Choroid plexus epithelial cell (primary cell): ENCODE measurements around the gene TPK1.

ENCODE experiments used
- DNase-seq: peaks from one replicate; pipeline ENCODE4 v3.0.0-alpha.2; 2010; ENCODE audit warnings: low read depth
- H3K4me3 ChIP-seq: 2 replicates; pipeline ENCODE4 v1.5.1; 2011; ENCODE audit warnings: low read depth, mild to moderate bottlenecking, control low read depth, low read length, moderate library complexity
- CTCF ChIP-seq: conservative IDR thresholded peaks from 2 replicates; pipeline ENCODE4 v1.5.1; 2011; ENCODE audit warnings: low read depth, mild to moderate bottlenecking, control low read depth, inconsistent platforms, low read length, moderate library complexity

The TPK1 gene

GRCh38 chr7:144403102-144403501 is 432.8 kb downstream of the TPK1 start:
- DNase-seq = no peak
- H3K4me3 ChIP-seq = no peak overlapping the region
- no peak for TF ChIP-seq CTCF
